ENCODE results near the gene SCML2.
"Not testable (repeated sequence)": the region's sequence is repeated elsewhere in the genome, so short reads cannot be mapped to it uniquely, and the experiment has no call there.

The SCML2 gene

DNA sequence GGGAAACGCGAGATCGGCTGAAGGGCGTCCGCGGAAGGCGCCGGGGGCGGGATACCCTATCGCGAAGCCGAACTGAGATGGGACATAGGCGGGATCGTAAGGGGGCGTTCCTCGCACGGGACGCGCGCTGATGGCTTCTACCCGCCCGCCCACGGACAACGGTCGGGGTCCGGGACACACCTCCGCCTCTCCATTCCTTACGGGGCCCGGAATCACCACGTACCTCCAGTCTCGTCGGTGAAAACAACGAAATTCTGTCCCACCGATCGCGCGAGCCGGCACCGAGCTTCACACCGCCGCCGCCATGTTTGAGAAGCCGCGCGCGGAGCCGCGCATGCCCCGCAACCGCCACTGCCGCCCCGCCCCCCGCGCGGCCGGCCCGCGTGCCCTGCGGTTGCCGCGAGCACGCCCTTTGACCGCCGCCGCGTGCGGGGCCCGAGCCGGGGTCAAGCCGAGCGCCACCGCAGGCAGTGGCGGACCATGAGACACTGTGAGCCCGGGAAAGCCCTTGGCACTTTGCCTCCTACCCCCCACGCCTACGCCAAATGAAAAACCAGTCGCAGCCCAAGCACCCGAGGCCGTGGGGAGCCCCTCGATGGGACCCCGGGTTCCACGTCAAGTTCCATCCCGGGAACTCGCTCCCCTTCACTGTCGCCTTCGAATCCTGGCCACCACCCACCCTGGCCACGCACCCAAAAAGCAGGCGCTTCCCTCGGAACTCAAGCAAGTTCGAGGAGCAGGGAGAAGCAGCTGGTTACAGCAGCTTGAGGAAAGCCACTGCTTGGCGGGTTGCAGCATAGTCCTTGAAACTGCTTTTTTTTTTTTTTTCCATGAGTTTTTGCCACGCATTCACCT, at the start of gene SCML2:
Gene SCML2 (minus strand): TSS at position 320 of the 855 bp plus-strand sequence. CDS start 20,617 bp downstream, outside the sequence.
- peak within 1 kb of the TSS; percentile 82 for H3K4me3 Mint-ChIP-seq
- peaks cover 2% of the 10 kb centered on the region for H3K27me3 Mint-ChIP-seq
- peaks cover 7% of the 10 kb centered on the region for H3K4me1 Mint-ChIP-seq (ENCODE audit: low read depth)
- H3K36me3 Mint-ChIP-seq, result no peaks in the 10 kb centered on the region
- H3K27ac Mint-ChIP-seq, result peak within 1 kb of the TSS; percentile 66
- H3K9me3 Mint-ChIP-seq (ENCODE audit: low read depth), result no peaks in the 10 kb centered on the region

DNA sequence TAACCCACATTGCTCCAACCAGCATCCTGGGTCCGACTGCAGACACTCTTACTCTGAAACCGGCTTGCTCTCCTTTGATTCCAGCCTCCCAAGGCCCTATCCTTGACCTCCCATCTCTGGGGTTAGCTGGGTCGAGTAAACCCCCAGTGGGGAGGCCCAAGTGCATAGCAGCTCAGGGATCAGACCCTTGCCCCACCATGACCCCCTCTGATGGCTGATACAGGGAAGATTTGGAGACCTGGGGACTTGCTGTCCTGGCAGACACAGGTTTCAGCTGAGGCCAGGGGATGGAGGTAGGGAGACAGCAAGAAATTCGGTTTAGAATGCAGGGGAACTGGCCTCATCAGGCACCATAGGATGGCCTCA, 47.3 kb upstream of the SCML2 start:
- Mint-ChIP-seq H3K27ac (no peak overlapping the region), H3K27me3 (no peaks in the 10 kb centered on the region), H3K9me3 (ENCODE audit: low read depth) (no peaks in the 10 kb centered on the region), H3K4me3 (no peak overlapping the region), H3K4me1 (ENCODE audit: low read depth) (no peaks in the 10 kb centered on the region), H3K36me3 (no peaks in the 10 kb centered on the region)

DNA sequence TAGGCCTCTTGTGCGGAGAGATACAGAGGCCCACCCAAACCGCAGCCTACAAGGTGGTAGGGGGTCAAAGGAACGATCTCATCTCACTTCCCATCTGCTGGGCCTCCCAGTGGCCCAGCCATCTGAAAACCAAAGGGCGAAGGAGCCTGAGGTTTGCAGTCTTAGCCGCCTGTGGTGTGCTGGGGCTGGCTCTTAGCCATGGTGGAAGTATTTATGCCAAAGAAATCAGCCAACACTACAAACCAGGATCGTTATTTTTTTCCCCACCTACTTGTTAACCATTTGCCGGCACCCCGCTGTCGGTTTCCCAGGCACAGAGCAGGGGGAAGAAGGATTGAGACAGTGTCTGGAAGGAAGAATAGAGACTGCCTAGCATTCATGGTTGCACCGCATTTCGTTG, 40.0 kb upstream of the SCML2 start:
- Mint-ChIP-seq H3K9me3 (ENCODE audit: low read depth) (no peaks in the 10 kb centered on the region), H3K27me3 (no peaks in the 10 kb centered on the region), H3K36me3 (no peaks in the 10 kb centered on the region), H3K4me1 (ENCODE audit: low read depth) (peaks cover 4% of the 10 kb centered on the region), H3K27ac (no peak overlapping the region), H3K4me3 (no peak overlapping the region)

DNA sequence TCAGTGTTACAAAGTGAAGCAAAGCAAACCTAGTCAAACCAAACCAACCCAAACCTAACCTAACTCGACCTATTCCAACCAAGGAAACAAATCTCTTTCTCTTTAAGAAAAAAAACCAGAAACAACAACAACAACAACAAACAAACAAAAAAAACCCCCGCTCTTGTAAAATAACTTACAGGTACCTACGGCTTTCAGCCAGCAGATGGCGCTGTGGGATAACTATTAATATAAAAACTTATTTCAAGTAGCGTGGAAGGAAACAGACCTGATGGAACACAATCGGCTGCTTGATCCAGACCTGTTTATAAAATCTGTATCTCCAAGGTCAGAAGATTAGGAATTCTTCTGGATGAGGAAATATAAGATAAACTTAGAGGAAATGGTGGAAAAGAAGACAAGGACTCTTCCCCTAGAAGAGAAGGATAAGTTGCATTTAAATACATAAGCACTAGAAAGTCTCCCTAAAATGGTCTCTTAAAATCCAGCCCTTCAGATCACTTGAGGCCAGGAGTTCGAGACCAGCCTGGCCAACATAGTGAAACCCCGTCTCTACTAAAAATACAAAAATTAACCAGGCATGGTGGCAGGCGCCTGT, 36.6 kb upstream of the SCML2 start:
- Mint-ChIP-seq H3K4me1 (ENCODE audit: low read depth) (peaks cover 4% of the 10 kb centered on the region), H3K36me3 (no peaks in the 10 kb centered on the region), H3K27ac (no peak overlapping the region), H3K27me3 (no peaks in the 10 kb centered on the region), H3K4me3 (no peak overlapping the region), H3K9me3 (ENCODE audit: low read depth) (no peaks in the 10 kb centered on the region)

DNA sequence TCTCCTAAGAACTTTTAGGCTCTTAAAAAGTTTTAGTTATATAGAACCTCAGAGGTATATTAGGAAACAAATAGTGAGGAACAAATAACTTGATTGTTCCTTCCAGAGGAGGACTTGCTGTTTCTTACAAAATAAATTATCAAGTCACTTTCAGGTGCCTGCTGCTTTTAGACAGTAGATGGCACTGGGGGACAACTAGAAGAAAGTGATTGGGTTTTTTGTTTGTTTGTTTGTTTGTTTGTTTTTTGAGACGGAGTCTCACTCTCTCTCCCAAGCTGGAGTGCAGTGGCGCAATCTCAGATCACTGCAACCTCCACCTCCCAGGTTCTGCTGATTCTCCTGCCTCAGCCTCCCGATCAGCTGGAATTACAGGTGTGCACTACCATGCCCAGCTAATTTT, 35.5 kb upstream of the SCML2 start:
- no peaks in the 10 kb centered on the region for H3K27me3 Mint-ChIP-seq
- H3K9me3 Mint-ChIP-seq (ENCODE audit: low read depth), result no peaks in the 10 kb centered on the region
- no peak overlapping the region for H3K4me3 Mint-ChIP-seq
- peaks cover 4% of the 10 kb centered on the region for H3K4me1 Mint-ChIP-seq (ENCODE audit: low read depth)
- H3K36me3 Mint-ChIP-seq, result no peaks in the 10 kb centered on the region
- H3K27ac Mint-ChIP-seq, result no peak overlapping the region

DNA sequence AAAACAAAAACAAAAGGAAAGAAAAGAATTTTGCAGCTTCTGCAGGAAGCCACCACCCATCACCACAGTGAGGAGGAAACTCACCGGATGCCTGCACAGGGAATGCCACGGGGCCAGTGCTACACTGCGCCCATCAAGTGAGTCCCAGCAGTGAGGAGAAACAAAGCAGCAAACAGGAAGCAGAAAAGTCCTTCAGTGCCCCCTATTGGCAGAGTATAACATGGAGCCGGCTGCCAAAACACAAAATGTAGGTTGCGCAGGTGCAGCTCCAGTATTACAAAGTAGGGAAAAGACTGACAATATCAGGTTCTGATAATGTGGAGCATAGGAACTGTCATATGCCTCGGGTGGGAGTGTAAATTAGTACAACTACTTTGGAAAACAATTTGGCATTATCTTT, 23.3 kb upstream of the SCML2 start:
- H3K4me3 Mint-ChIP-seq, result no peak overlapping the region
- no peaks in the 10 kb centered on the region for H3K9me3 Mint-ChIP-seq (ENCODE audit: low read depth)
- no peaks in the 10 kb centered on the region for H3K27me3 Mint-ChIP-seq

DNA sequence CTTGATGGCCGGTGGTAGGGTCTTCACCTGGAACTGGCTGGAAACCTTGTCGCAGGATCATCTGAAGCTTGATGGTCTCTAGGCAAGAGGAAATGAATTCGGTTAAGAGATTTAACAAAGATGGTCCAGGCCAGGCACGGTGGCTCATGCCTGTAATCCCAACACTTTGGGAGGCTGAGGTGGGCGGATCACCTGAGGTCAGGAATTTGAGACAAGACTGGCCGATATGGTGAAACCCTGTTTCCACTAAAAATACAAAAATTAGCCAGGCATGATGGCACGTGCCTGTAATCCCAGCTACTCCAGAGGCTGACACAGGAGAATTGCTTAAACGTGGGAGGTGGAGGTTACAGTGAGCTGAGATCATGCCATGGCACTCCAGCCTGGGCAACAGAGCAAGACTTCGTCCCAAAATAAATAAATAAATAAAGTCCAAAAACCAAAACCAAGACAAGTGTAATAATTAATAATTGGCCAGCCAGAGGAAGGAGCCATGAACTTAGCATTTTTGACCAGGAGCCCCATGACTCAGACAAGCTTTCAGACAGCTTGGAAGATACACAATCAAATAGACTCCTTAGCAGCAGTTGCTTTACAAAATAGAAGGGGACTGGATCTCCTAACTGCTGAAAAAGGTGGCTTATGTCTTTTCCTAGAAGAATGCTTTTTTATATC, 20.8 kb upstream of the SCML2 start:
- H3K36me3 Mint-ChIP-seq; H3K27ac Mint-ChIP-seq; H3K4me1 Mint-ChIP-seq (ENCODE audit: low read depth); H3K9me3 Mint-ChIP-seq (ENCODE audit: low read depth); H3K4me3 Mint-ChIP-seq; H3K27me3 Mint-ChIP-seq: not testable (repeated sequence)

More for the DNA sequence above, 23.3 kb upstream of the SCML2 start:
- H3K4me1 Mint-ChIP-seq (ENCODE audit: low read depth), result peaks cover 2% of the 10 kb centered on the region
- H3K36me3 Mint-ChIP-seq, result no peaks in the 10 kb centered on the region
- H3K27ac Mint-ChIP-seq, result no peak overlapping the region

DNA sequence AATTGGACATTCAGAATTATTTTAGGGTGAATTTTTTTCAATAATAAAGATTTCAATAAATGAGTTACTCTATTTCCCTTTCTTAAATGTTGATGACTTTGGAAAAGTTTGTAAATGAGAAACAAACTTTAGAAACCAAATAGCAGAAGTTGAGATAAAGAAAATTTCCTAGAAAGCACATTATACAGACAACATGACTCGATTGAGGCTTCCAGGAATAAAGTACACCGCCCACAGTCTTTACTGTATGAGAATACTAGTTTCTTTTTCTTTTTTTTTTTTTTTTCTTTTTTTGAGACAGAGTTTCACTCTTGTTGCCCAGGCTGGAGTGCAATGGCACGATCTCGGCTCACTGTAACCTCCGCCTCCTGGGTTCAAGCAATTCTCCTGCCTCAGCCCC, 14.6 kb upstream of the SCML2 start:
- H3K27ac Mint-ChIP-seq; H3K4me3 Mint-ChIP-seq; H3K27me3 Mint-ChIP-seq; H3K9me3 Mint-ChIP-seq (ENCODE audit: low read depth); H3K36me3 Mint-ChIP-seq; H3K4me1 Mint-ChIP-seq (ENCODE audit: low read depth): not testable (repeated sequence)

DNA sequence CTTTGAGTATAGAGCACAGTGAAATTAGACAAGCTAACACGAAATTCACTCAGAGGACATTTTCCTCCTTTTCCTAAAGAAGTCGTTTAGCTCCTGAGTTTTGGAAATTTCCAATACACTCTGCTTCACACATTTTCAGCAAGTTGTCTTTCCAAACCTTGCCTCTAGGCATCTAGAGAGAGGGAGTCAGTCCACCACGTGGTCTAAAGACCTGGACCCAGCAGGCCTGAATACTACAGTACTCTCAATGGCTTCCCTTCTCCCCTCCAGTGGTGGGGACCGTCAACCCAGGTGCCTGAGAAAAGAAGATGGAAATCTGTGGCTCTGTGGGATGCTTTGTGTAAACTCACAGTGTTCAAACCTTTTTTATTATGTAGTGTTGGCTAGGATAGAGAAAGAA, 13.9 kb upstream of the SCML2 start:
- peaks cover 2% of the 10 kb centered on the region for H3K27me3 Mint-ChIP-seq
- H3K27ac Mint-ChIP-seq, result no peak overlapping the region
- H3K9me3 Mint-ChIP-seq (ENCODE audit: low read depth), result no peaks in the 10 kb centered on the region
- H3K36me3 Mint-ChIP-seq, result no peaks in the 10 kb centered on the region
- H3K4me3 Mint-ChIP-seq, result no peak overlapping the region
- H3K4me1 Mint-ChIP-seq (ENCODE audit: low read depth), result no peaks in the 10 kb centered on the region

DNA sequence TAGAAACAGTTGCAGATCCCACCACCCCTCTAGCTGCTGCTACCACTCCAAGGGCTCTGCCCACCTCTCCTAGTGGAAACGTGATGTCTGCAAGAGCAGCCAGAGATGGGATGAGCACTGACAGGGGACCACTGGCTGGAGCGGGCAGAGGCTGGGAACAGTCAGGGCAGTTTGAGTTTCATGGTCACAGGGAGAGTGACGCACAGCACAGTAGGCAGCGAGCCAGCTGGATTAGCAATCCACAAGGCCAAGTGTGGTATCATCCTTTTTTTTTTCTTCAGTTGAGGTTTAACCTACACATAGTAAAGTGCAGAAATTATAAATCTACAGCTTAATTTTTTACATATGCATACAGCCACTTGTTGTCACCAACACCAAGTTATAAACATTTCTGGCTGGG, 6.4 kb upstream of the SCML2 start:
- Mint-ChIP-seq H3K4me3 (no peak overlapping the region), H3K36me3 (no peaks in the 10 kb centered on the region)

DNA sequence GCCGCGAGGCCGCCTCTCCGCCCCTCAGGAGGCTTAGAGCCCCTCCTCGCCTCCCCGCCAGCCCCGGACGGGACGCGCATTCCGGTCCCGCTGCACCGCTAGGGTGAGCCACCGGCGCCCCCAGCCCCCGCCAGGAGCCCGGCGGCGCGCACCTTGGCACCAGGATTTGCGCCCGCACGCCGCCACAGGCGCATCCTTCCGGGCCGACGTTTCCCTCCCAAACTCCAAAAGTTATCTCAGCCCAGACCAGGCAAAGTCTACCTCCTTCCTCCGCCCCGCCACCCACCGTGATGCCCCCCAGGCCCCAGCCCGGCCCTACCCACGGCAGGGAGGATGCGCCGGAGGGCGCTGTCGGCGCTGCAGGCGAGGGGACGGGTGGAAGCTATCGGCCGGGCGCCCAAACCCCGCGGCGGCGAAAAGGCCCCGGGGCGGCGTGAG, 538 bp downstream of the SCML2 start:
- Mint-ChIP-seq H3K36me3 (no peaks in the 10 kb centered on the region), H3K27me3 (peaks cover 3% of the 10 kb centered on the region), H3K9me3 (ENCODE audit: low read depth) (no peaks in the 10 kb centered on the region), H3K4me3 (peak overlapping the region; percentile 82), H3K4me1 (ENCODE audit: low read depth) (peaks cover 7% of the 10 kb centered on the region), H3K27ac (no peak overlapping the region)

More for the DNA sequence above, 6.4 kb upstream of the SCML2 start:
- Mint-ChIP-seq H3K4me1 (ENCODE audit: low read depth) (no peaks in the 10 kb centered on the region), H3K27ac (no peak overlapping the region), H3K27me3 (peaks cover 2% of the 10 kb centered on the region), H3K9me3 (ENCODE audit: low read depth) (no peaks in the 10 kb centered on the region)

DNA sequence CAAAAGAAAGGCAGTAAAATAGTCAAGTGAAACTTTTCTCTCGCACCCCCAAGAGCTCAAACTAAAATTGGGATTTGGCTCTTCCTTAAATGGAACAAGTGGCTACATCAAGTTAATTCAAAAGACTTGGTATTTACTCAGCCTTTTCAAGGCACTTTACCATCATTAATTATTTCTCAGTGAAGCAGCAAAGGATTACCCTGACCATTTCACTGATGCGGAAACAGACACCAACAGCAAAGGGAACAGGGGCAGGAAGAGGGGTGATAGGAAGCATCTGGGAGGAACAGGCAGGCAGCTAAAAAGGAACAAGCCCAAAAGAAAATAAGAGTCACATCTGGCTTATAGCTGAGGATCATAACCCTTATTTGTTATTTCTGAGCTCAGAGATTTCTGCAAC, 2.7 kb downstream of the SCML2 start:
- Mint-ChIP-seq H3K9me3 (ENCODE audit: low read depth) (no peaks in the 10 kb centered on the region), H3K4me3 (peak overlapping the region; percentile 13), H3K4me1 (ENCODE audit: low read depth) (peaks cover 7% of the 10 kb centered on the region), H3K27me3 (peaks cover 3% of the 10 kb centered on the region), H3K27ac (no peak overlapping the region), H3K36me3 (no peaks in the 10 kb centered on the region)

DNA sequence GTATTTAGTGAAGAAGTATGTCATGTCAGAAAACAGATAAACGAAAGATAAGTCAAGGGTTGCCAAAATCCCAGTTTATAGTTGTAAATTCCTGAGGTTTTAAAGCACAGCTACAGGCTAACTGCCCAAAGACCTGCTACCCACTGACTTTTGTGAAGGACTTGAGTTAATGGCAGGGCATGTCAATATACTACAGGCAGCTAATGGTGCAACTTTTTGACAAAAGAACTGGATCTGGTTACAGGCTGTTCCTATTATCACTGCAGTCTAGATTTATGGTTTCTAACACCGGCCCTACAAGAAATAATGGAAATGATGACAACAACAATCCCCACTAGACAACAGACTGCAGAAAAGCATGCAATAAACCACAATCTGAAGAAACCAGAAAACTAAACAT, 6.4 kb downstream of the SCML2 start:
- Mint-ChIP-seq H3K4me3 (no peak overlapping the region), H3K36me3 (no peaks in the 10 kb centered on the region), H3K4me1 (ENCODE audit: low read depth) (peaks cover 2% of the 10 kb centered on the region), H3K9me3 (ENCODE audit: low read depth) (no peaks in the 10 kb centered on the region), H3K27me3 (peaks cover 3% of the 10 kb centered on the region), H3K27ac (no peak overlapping the region)

DNA sequence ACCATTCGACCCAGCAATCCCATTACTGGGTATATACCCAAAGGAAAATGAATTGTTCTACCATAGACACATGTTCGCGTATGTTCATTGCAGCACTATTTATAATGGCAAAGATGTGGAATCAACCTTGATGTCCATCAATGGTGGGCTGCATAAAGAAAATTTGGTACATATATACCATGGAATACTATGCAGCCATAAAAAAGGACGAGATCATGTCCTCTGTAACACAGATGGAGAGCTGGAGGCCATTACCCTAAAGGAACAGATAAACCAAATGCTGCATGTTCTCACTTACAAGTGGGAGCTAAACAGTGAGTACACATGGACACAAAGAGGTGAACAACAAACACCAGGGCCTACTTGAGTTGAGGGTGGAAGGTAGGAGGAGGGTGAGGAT, 45.1 kb downstream of the SCML2 start:
- H3K4me1 Mint-ChIP-seq (ENCODE audit: low read depth), result no peaks in the 10 kb centered on the region
- H3K27ac Mint-ChIP-seq, result no peak overlapping the region
- H3K36me3 Mint-ChIP-seq, result peaks cover 7% of the 10 kb centered on the region
- H3K27me3 Mint-ChIP-seq, result no peaks in the 10 kb centered on the region
- H3K4me3 Mint-ChIP-seq, result no peak overlapping the region
- no peaks in the 10 kb centered on the region for H3K9me3 Mint-ChIP-seq (ENCODE audit: low read depth)

DNA sequence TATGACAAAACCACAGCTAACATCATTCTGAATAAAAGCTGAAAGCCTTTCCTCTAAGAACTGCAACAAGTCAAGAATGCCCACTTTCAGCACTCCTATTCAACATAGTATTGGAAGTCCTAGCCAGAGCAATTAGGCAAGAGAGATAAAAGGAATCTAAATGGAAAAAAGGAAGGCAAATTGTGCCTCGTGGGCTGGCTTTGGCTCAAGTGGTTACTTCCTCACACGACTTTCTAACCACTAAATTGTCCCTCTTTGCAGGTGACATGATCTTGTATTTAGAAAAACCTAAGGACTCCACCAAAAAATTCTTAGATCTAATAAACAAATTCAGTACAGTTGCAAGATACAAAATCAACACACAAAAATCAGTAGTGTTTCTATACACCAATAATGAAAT, 57.2 kb downstream of the SCML2 start:
- H3K4me1 Mint-ChIP-seq (ENCODE audit: low read depth), result no peaks in the 10 kb centered on the region
- no peak overlapping the region for H3K4me3 Mint-ChIP-seq
- peaks cover 8% of the 10 kb centered on the region for H3K36me3 Mint-ChIP-seq
- H3K27me3 Mint-ChIP-seq, result no peaks in the 10 kb centered on the region
- no peaks in the 10 kb centered on the region for H3K9me3 Mint-ChIP-seq (ENCODE audit: low read depth)
- no peak overlapping the region for H3K27ac Mint-ChIP-seq

All from activated naive CD8-positive, alpha-beta T cell (primary cell).